Gastroesophageal sphincter (tissue), 3 donors: Measurements from ENCODE around the gene ATF3.

Experiments used
- CTCF ChIP-seq, 4 experiments: fragments of 200-600 bp in 2 of 4; fragments of 450-650 bp in 2 of 4; sonication (generic) in 1 of 4; IDR thresholded peaks; one replicate each; pipeline ENCODE4 v1.5.1; 2017 to 2019; ENCODE audit warnings: antibody characterized with exemption in 4 of 4, mild to moderate bottlenecking in 2 of 4, moderate library complexity in 2 of 4
- POLR2A ChIP-seq, 2 donors: fragments of 450-650 bp; IDR thresholded peaks; one replicate each; pipeline ENCODE4 v1.6.1; 2017; ENCODE audit warnings: antibody characterized with exemption in 2 of 2, mild to moderate bottlenecking in 2 of 2, moderate library complexity in 1 of 2
- POLR2AphosphoS5 ChIP-seq: sonication (generic); formaldehyde crosslinking; IDR thresholded peaks from one replicate; pipeline ENCODE4 v1.6.1; 2017; ENCODE audit warnings: antibody characterized with exemption

- no peak for TF ChIP-seq CTCF (IDR thresholded peaks at IDR 0.05)
- TF ChIP-seq POLR2AphosphoS5: no peak
- TF ChIP-seq POLR2A (IDR thresholded peaks at IDR 0.05): no peak
Observed at GRCh38 chr1:212559929-212560328, 48.6 kb upstream of the ATF3 start.
